Measurements from ENCODE around the gene GALM.

The GALM gene

DNA sequence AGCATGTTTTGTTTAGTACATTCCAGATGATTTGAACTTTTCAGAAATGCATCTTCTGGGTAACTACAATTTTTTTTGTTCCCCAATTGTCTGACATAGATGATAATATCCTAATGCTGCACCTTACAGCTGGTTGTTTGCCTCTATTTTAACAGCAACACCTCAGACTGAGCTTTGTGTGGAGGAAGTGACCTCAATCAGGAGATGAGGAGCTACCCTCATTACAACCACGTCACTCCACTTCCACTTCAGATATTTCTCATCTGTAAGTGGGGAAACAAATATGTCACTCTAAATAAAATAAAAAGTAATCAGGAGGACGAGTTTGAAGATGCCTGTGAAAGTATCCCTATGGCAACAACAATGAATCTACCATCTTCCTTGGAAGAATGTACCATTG is 97.3 kb downstream of the GALM start:
- POLR2A ChIA-PET, result interaction anchor here (6.8 kb wide), 1 partner anchor 12 kb away, joined by 65 read pairs; the partner anchor contains the start of gene SRSF7
- TF ChIP-seq GLI4 (tag by site-specific recombination; IDR thresholded peaks at IDR 0.05) (no peak), ZFP37 (tag by site-specific recombination; IDR thresholded peaks at IDR 0.05) (no peak), ZNF37A (tag by site-specific recombination; IDR thresholded peaks at IDR 0.05) (no peak), SALL2 (tag by site-specific recombination; IDR thresholded peaks at IDR 0.05; ENCODE audit: borderline replicate concordance) (no peak), ZNF274 (IDR thresholded peaks at IDR 0.05; ENCODE audit: low read length) (no peak), ZNF274 (tag by site-specific recombination; IDR thresholded peaks at IDR 0.05; ENCODE audit: borderline replicate concordance) (no peak), ZNF571 (tag by site-specific recombination; IDR thresholded peaks at IDR 0.05) (no peak), HOXC10 (CRISPR knock-in tag; IDR thresholded peaks at IDR 0.05) (no peak), ZNF514 (tag by site-specific recombination; IDR thresholded peaks at IDR 0.05) (no peak), ZNF701 (tag by site-specific recombination; IDR thresholded peaks at IDR 0.05) (no peak), ZNF560 (tag by site-specific recombination; IDR thresholded peaks at IDR 0.05; ENCODE audit: borderline replicate concordance) (no peak), BCL11B (tag by site-specific recombination; IDR thresholded peaks at IDR 0.05; ENCODE audit: low read depth) (no peak)
- TF ChIP-seq, protein P1, sequence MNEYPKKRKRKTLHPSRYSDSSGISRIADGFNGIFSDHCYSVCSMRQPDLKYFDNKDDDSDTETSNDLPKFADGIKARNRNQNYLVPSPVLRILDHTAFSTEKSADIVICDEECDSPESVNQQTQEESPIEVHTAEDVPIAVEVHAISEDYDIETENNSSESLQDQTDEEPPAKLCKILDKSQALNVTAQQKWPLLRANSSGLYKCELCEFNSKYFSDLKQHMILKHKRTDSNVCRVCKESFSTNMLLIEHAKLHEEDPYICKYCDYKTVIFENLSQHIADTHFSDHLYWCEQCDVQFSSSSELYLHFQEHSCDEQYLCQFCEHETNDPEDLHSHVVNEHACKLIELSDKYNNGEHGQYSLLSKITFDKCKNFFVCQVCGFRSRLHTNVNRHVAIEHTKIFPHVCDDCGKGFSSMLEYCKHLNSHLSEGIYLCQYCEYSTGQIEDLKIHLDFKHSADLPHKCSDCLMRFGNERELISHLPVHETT (tag by site-specific recombination; IDR thresholded peaks at IDR 0.05), result no peak
- CTCF ChIA-PET, result no interaction called here
- no peaks in the 10 kb centered on the region for H3K4me1 ChIP-seq (ENCODE audit: control insufficient read depth, insufficient read depth, low read length)
- H3K27ac ChIP-seq (ENCODE audit: extremely low read depth, low read depth, low read length), result no peak overlapping the region
- no peaks in the 10 kb centered on the region for H3K36me3 ChIP-seq (ENCODE audit: control insufficient read depth in 2 of 2, insufficient read depth in 1 of 2, low read length in 2 of 2)
- no peak overlapping the region for H3K4me3 ChIP-seq (ENCODE audit: low read depth, low read length)
- no peaks in the 10 kb centered on the region for H3K9me3 ChIP-seq (ENCODE audit: control insufficient read depth, insufficient read depth, low read depth, low read length)

DNA sequence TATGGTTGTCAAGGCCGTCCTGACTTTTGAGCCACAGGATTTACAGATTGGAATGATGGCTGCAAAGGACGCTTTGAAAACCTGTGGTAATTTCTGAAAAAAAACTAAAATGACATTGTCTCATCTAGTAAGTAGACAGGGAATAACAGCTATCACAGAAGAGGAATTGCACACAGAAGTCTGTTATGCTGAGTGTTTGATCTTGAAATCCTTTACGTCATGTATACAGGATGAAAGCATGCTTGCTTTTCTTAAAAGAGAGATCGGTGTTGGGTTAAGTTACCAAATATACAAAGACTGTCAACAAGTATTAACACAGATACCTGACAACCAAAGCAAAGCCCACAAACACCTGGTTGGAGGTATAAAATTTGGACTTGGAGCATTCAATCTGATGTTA is 97.8 kb downstream of the GALM start:
- Histone ChIP-seq H3K27ac (ENCODE audit: extremely low read depth, low read depth, low read length) (no peak overlapping the region), H3K4me3 (ENCODE audit: low read depth, low read length) (no peak overlapping the region), H3K9me3 (ENCODE audit: control insufficient read depth, insufficient read depth, low read depth, low read length) (no peaks in the 10 kb centered on the region), H3K36me3 (ENCODE audit: control insufficient read depth in 2 of 2, insufficient read depth in 1 of 2, low read length in 2 of 2) (no peaks in the 10 kb centered on the region), H3K4me1 (ENCODE audit: control insufficient read depth, insufficient read depth, low read length) (no peaks in the 10 kb centered on the region)
- POLR2A ChIA-PET, result interaction anchor here (6.8 kb wide), 1 partner anchor 13 kb away, joined by 65 read pairs; the partner anchor contains the start of gene SRSF7
- CTCF ChIA-PET, result no interaction called here
- TF ChIP-seq ZNF175 (tag by site-specific recombination; IDR thresholded peaks at IDR 0.05) (no peak), ZNF146 (tag by site-specific recombination; IDR thresholded peaks at IDR 0.05) (no peak), SCRT1 (tag by site-specific recombination; IDR thresholded peaks at IDR 0.05; ENCODE audit: borderline replicate concordance) (no peak), ZNF292 (tag by site-specific recombination; IDR thresholded peaks at IDR 0.05; ENCODE audit: borderline replicate concordance, low read depth) (no peak), KLF9 (tag by site-specific recombination; IDR thresholded peaks at IDR 0.05; ENCODE audit: low read depth) (no peak), OVOL3 (tag by site-specific recombination; IDR thresholded peaks at IDR 0.05) (no peak), ZBTB20 (tag by site-specific recombination; IDR thresholded peaks at IDR 0.05) (no peak), ZSCAN30 (tag by site-specific recombination; IDR thresholded peaks at IDR 0.05) (no peak), ZNF350 (tag by site-specific recombination; IDR thresholded peaks at IDR 0.05) (no peak), ZNF324 (tag by site-specific recombination; IDR thresholded peaks at IDR 0.05) (no peak), ZNF510 (tag by site-specific recombination; IDR thresholded peaks at IDR 0.05; ENCODE audit: insufficient replicate concordance) (no peak), ZNF777 (tag by site-specific recombination; IDR thresholded peaks at IDR 0.05; ENCODE audit: borderline replicate concordance) (no peak), ZNF677 (tag by site-specific recombination; IDR thresholded peaks at IDR 0.05) (no peak), ZNF184 (tag by site-specific recombination; IDR thresholded peaks at IDR 0.05) (no peak), SETDB1 (IDR thresholded peaks at IDR 0.05; ENCODE audit: insufficient read length, low read length) (no peak), ZNF549 (tag by site-specific recombination; IDR thresholded peaks at IDR 0.05) (no peak)
- TF ChIP-seq, protein P2, sequence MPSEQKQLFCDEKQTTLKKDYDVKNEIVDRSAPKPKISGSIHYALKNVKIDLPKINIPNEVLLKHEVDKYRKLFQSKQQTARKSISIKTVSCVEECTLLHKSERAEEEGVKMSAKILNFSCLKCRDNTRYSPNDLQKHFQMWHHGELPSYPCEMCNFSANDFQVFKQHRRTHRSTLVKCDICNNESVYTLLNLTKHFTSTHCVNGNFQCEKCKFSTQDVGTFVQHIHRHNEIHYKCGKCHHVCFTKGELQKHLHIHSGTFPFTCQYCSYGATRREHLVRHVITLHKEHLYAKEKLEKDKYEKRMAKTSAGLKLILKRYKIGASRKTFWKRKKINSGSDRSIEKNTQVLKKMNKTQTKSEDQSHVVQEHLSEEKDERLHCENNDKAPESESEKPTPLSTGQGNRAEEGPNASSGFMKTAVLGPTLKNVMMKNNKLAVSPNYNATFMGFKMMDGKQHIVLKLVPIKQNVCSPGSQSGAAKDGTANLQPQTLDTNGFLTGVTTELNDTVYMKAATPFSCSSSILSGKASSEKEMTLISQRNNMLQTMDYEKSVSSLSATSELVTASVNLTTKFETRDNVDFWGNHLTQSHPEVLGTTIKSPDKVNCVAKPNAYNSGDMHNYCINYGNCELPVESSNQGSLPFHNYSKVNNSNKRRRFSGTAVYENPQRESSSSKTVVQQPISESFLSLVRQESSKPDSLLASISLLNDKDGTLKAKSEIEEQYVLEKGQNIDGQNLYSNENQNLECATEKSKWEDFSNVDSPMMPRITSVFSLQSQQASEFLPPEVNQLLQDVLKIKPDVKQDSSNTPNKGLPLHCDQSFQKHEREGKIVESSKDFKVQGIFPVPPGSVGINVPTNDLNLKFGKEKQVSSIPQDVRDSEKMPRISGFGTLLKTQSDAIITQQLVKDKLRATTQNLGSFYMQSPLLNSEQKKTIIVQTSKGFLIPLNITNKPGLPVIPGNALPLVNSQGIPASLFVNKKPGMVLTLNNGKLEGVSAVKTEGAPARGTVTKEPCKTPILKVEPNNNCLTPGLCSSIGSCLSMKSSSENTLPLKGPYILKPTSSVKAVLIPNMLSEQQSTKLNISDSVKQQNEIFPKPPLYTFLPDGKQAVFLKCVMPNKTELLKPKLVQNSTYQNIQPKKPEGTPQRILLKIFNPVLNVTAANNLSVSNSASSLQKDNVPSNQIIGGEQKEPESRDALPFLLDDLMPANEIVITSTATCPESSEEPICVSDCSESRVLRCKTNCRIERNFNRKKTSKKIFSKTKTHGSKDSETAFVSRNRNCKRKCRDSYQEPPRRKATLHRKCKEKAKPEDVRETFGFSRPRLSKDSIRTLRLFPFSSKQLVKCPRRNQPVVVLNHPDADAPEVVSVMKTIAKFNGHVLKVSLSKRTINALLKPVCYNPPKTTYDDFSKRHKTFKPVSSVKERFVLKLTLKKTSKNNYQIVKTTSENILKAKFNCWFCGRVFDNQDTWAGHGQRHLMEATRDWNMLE (tag by site-specific recombination; conservative IDR thresholded peaks at IDR 0.05; ENCODE audit: low read depth), result no peak
- TF ChIP-seq, protein P3, sequence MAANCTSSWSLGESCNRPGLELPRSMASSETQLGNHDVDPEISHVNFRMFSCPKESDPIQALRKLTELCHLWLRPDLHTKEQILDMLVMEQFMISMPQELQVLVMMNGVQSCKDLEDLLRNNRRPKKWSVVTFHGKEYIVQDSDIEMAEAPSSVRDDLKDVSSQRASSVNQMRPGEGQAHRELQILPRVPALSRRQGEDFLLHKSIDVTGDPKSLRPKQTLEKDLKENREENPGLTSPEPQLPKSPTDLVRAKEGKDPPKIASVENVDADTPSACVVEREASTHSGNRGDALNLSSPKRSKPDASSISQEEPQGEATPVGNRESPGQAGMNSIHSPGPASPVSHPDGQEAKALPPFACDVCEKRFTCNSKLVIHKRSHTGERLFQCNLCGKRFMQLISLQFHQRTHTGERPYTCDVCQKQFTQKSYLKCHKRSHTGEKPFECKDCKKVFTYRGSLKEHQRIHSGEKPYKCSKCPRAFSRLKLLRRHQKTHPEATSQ (tag by site-specific recombination; IDR thresholded peaks at IDR 0.05), result no peak
